ENCODE measurements around the gene EPAS1.

EPAS1 gene

GRCh38 chr2:46376586-46376985 lies 79.4 kb downstream of the EPAS1 start:
- Histone ChIP-seq H3K79me2 (ENCODE audit: low read length) (no peaks in the 10 kb centered on the region), H3K9ac (ENCODE audit: low read length) (no peak overlapping the region), H3F3A (ENCODE audit: insufficient read depth, low read length) (no peaks in the 10 kb centered on the region), H3K27ac (ENCODE audit: low read length) (no peak overlapping the region), H3K9me2 (replicated peaks; ENCODE audit: insufficient read depth, low read length) (no peaks in the 10 kb centered on the region), H2AFZ (ENCODE audit: low read length) (no peak overlapping the region), H3K4me2 (ENCODE audit: low read depth, low read length) (no peak overlapping the region), H3K4me1 (ENCODE audit: low read length) (no peaks in the 10 kb centered on the region), H3K27me3 (replicated peaks; ENCODE audit: insufficient read depth, low read length) (no peaks in the 10 kb centered on the region), H3K36me3 (replicated peaks; ENCODE audit: insufficient read depth, low read length) (no peaks in the 10 kb centered on the region), H4K20me1 (ENCODE audit: insufficient read depth, low read length) (no peaks in the 10 kb centered on the region), H3K4me3 (ENCODE audit: low read length) (no peak overlapping the region), H3K9me3 (replicated peaks; ENCODE audit: insufficient read depth, low read length) (no peaks in the 10 kb centered on the region)
- TF ChIP-seq CTCF (IDR thresholded peaks at IDR 0.05; ENCODE audit: low read length) (no peak), EZH2phosphoT487 (IDR thresholded peaks at IDR 0.05; ENCODE audit: low read length) (no peak), EZH2 (optimal IDR thresholded peaks at IDR 0.05; ENCODE audit: low read depth, low read length) (no peak)
- DNase-seq = no peak

GRCh38 chr2:46377101-46377581 lies 79.9 kb downstream of the EPAS1 start:
- H3K4me3 ChIP-seq (ENCODE audit: low read length) = no peak overlapping the region
- H4K20me1 ChIP-seq (ENCODE audit: insufficient read depth, low read length) = no peaks in the 10 kb centered on the region
- no peaks in the 10 kb centered on the region for H3K9me3 ChIP-seq (replicated peaks; ENCODE audit: insufficient read depth, low read length)
- no peaks in the 10 kb centered on the region for H3F3A ChIP-seq (ENCODE audit: insufficient read depth, low read length)
- H3K9me2 ChIP-seq (replicated peaks; ENCODE audit: insufficient read depth, low read length) = no peaks in the 10 kb centered on the region
- H3K4me1 ChIP-seq (ENCODE audit: low read length) = no peaks in the 10 kb centered on the region
- no peaks in the 10 kb centered on the region for H3K36me3 ChIP-seq (replicated peaks; ENCODE audit: insufficient read depth, low read length)
- H3K79me2 ChIP-seq (ENCODE audit: low read length) = no peaks in the 10 kb centered on the region
- TF ChIP-seq CTCF (IDR thresholded peaks at IDR 0.05; ENCODE audit: low read length) = no peak
- TF ChIP-seq EZH2phosphoT487 (IDR thresholded peaks at IDR 0.05; ENCODE audit: low read length) = no peak
- TF ChIP-seq EZH2 (optimal IDR thresholded peaks at IDR 0.05; ENCODE audit: low read depth, low read length) = no peak
- H3K9ac ChIP-seq (ENCODE audit: low read length) = no peak overlapping the region
- H3K4me2 ChIP-seq (ENCODE audit: low read depth, low read length) = no peak overlapping the region
- H2AFZ ChIP-seq (ENCODE audit: low read length) = no peak overlapping the region
- H3K27me3 ChIP-seq (replicated peaks; ENCODE audit: insufficient read depth, low read length) = no peaks in the 10 kb centered on the region
- no peak overlapping the region for H3K27ac ChIP-seq (ENCODE audit: low read length)
- no peak for DNase-seq

- no peak overlapping the region for H3K4me3 ChIP-seq (ENCODE audit: low read length)
- H3K36me3 ChIP-seq (replicated peaks; ENCODE audit: insufficient read depth, low read length) = no peaks in the 10 kb centered on the region
- no peaks in the 10 kb centered on the region for H3F3A ChIP-seq (ENCODE audit: insufficient read depth, low read length)
- H4K20me1 ChIP-seq (ENCODE audit: insufficient read depth, low read length) = no peaks in the 10 kb centered on the region
- H2AFZ ChIP-seq (ENCODE audit: low read length) = no peak overlapping the region
- H3K9ac ChIP-seq (ENCODE audit: low read length) = no peak overlapping the region
- H3K4me2 ChIP-seq (ENCODE audit: low read depth, low read length) = no peak overlapping the region
- no peaks in the 10 kb centered on the region for H3K9me3 ChIP-seq (replicated peaks; ENCODE audit: insufficient read depth, low read length)
- H3K4me1 ChIP-seq (ENCODE audit: low read length) = no peaks in the 10 kb centered on the region
- H3K27me3 ChIP-seq (replicated peaks; ENCODE audit: insufficient read depth, low read length) = no peaks in the 10 kb centered on the region
- H3K79me2 ChIP-seq (ENCODE audit: low read length) = no peaks in the 10 kb centered on the region
- no peak for DNase-seq
- no peak overlapping the region for H3K27ac ChIP-seq (ENCODE audit: low read length)
- H3K9me2 ChIP-seq (replicated peaks; ENCODE audit: insufficient read depth, low read length) = no peaks in the 10 kb centered on the region
- TF ChIP-seq EZH2 (optimal IDR thresholded peaks at IDR 0.05; ENCODE audit: low read depth, low read length) (no peak), EZH2phosphoT487 (IDR thresholded peaks at IDR 0.05; ENCODE audit: low read length) (no peak), CTCF (IDR thresholded peaks at IDR 0.05; ENCODE audit: low read length) (no peak)
These were observed 80.7 kb downstream of the EPAS1 start for GRCh38 chr2:46377666-46378560.

Measured in MM.1S (cell line).